Nephron (organoid): ENCODE data around the gene ANAPC15.

ENCODE experiments used
- H3K27ac Mint-ChIP-seq, 3 experiments: 2 replicates each; pipeline ENCODE4 v1.8.0; 2020; ENCODE audit warnings: mixed read lengths in 3 of 3, mild to moderate bottlenecking in 2 of 3, moderate library complexity in 1 of 3
- H3K27me3 Mint-ChIP-seq: 2 replicates; pipeline ENCODE4 v1.8.0; 2021; ENCODE audit warnings: low read depth, mild to moderate bottlenecking, moderate library complexity, mixed read lengths
- H3K36me3 Mint-ChIP-seq: 2 replicates; pipeline ENCODE4 v1.8.0; 2020; ENCODE audit warnings: low read depth, mixed read lengths
- H3K4me1 Mint-ChIP-seq: 2 replicates; pipeline ENCODE4 v1.8.0; 2020; ENCODE audit warnings: mixed read lengths
- H3K4me3 Mint-ChIP-seq, 3 experiments: 2 replicates each; pipeline ENCODE4 v1.8.0; 2020; ENCODE audit warnings: mild to moderate bottlenecking in 3 of 3, mixed read lengths in 3 of 3, moderate library complexity in 2 of 3
- H3K9me3 Mint-ChIP-seq: 2 replicates; pipeline ENCODE4 v1.8.0; 2020; ENCODE audit warnings: mixed read lengths
- TF ChIP-seq, protein P1 (sequence below), 3 experiments: fragments of 200-600 bp; sonication (generic); IDR thresholded peaks; one replicate each; pipeline ENCODE4 v1.5.0; 2021; ENCODE audit warnings: antibody characterized with exemption in 3 of 3; ENCODE audit not compliant: unreplicated experiment in 3 of 3

The ANAPC15 gene

DNA sequence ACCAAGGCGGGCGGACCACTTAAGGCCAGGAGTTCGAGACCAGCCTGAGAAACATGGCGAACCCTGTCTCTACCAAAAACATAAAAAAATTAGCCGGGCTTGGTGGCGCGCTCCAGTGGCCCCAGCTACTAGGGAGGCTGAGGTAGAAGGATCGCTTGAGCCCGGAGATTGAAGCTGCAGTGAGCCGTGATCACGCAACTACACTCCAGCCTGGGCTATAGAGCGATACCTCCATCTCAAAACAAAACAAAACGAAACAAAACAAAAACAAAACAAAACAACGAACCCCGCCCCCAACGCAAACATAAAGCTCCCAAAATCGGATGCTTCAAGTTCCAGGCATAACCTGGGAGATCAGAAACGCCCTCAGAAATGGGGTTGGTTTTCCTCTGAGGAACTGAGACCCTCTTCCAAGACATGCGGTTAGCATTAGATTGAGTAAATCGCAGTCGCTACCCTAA, 31.3 kb downstream of the ANAPC15 start:
- Mint-ChIP-seq H3K27ac (peak overlapping the region; percentile 93 to 98 (median 95)), H3K4me1 (peaks cover 34% of the 10 kb centered on the region), H3K27me3 (no peaks in the 10 kb centered on the region), H3K4me3 (peak overlapping the region; percentile 87 to 95 (median 93)), H3K36me3 (peaks cover 4% of the 10 kb centered on the region), H3K9me3 (no peaks in the 10 kb centered on the region)
- TF ChIP-seq, protein P1, sequence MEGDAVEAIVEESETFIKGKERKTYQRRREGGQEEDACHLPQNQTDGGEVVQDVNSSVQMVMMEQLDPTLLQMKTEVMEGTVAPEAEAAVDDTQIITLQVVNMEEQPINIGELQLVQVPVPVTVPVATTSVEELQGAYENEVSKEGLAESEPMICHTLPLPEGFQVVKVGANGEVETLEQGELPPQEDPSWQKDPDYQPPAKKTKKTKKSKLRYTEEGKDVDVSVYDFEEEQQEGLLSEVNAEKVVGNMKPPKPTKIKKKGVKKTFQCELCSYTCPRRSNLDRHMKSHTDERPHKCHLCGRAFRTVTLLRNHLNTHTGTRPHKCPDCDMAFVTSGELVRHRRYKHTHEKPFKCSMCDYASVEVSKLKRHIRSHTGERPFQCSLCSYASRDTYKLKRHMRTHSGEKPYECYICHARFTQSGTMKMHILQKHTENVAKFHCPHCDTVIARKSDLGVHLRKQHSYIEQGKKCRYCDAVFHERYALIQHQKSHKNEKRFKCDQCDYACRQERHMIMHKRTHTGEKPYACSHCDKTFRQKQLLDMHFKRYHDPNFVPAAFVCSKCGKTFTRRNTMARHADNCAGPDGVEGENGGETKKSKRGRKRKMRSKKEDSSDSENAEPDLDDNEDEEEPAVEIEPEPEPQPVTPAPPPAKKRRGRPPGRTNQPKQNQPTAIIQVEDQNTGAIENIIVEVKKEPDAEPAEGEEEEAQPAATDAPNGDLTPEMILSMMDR (IDR thresholded peaks at IDR 0.05; ENCODE audit: unreplicated experiment in 3 of 3) = no peak

DNA sequence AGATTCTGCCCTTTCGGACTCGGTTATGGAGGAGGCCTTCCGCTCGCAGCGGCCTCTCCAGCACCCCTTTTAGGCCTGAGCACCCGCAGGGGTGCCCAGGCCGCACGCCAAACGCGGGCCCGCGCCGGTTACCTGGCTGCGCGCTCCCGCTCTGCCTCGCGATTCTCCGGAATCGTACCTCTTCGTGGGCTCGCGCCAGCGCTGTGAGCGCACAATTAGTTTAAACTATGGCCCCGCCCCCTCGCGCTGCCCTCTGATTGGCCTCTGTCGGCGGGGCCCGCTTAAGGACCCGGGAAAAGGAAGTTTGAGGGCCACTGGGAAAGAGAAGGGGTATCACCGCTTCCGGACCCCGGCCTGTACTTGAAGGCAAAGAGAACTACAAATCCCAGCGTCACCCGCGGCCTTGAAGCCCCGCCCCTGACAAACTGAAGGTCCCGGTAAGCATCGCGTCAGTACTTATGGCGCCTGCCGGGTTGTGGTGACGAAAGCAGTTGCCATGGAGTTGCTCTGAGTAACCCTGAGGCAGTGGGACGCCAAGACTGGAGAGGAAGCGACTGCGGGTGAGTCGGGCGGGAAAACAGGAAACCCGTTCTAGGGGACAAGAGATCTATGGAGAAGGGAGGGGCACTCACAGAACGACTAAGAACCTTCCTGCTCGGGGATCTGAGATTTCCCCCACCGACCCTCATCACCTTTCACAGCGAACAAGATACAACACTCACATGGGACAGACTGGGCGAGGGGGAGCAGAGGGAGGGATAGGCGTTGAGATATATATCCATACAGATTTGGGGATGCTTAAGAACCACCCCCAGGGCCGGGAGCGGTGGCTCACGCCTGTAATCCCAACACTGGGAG, 31.9 kb downstream of the ANAPC15 start, which contains the start of the genes LRRC51 and NUMA1:
Gene LRRC51, plus strand, starts transcription at position 525 of the 858 bp plus-strand sequence. CDS start 8,234 bp downstream, outside the sequence.
Gene NUMA1, minus strand, starts transcription at position 217 of the 858 bp plus-strand sequence. CDS start 44,599 bp downstream, outside the sequence.
- TF ChIP-seq, protein P1 (IDR thresholded peaks at IDR 0.05; ENCODE audit: unreplicated experiment in 3 of 3) = no peak
- Mint-ChIP-seq H3K36me3 (peaks cover 4% of the 10 kb centered on the region), H3K27ac (peak within 1 kb of the TSS; percentile 93 to 98 (median 95)), H3K9me3 (no peaks in the 10 kb centered on the region), H3K27me3 (no peaks in the 10 kb centered on the region), H3K4me1 (peaks cover 27% of the 10 kb centered on the region), H3K4me3 (peak within 1 kb of the TSS; percentile 87 to 95 (median 93))

DNA sequence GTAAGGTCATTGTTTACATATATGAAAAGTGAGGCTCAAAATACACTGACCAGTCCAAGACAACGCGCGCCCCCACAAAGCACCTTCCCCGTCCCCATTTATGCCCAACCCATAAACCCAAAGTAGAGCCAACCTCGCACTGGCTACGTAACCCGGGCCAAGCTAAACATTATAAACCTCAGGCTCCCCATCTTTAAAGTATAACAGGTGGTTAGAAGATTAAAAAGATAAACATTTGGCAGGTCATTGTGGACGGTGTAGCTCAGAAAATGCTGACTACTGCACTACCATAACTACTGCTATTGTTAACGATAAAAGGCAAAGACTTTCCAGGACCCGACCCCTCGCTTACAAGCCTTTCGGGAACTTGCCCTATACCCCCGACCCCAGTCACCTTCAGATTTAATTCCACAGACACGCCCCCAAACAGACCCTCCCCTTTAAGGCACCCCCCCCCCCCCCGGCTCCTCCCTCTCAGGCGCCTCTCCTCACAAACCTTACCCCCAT, 32.6 kb downstream of the ANAPC15 start:
- Mint-ChIP-seq H3K27ac (peak overlapping the region; percentile 93 to 98 (median 95)), H3K4me3 (peak overlapping the region; percentile 87 to 95 (median 93)), H3K4me1 (peaks cover 27% of the 10 kb centered on the region), H3K36me3 (peaks cover 6% of the 10 kb centered on the region), H3K9me3 (no peaks in the 10 kb centered on the region), H3K27me3 (no peaks in the 10 kb centered on the region)
- TF ChIP-seq, protein P1 (IDR thresholded peaks at IDR 0.05; ENCODE audit: unreplicated experiment in 3 of 3) = no peak

DNA sequence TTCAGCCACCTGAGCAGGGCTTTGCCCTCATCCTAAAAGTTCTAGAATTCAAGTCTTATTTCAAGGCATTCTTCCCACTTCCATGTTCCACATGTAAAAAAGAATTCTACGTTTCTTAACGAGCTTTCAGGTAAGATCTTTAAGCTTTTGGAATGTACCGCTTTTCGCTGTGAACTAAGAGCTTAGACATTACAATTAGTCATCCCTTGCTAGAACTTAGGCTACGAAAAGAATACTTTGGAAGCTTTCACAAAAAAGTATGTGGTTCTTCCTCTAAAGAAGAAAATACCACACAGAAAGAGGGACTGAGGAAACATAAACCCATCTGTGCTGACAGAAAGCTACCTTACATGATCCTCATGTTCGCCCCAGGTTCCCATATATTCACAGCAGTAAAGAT, 34.0 kb downstream of the ANAPC15 start:
- no peaks in the 10 kb centered on the region for H3K9me3 Mint-ChIP-seq
- H3K36me3 Mint-ChIP-seq = peaks cover 10% of the 10 kb centered on the region
- H3K4me3 Mint-ChIP-seq = peak overlapping the region; percentile 87 to 95 (median 93)
- H3K27me3 Mint-ChIP-seq = no peaks in the 10 kb centered on the region
- peak overlapping the region; percentile 65 to 91 (median 81) for H3K27ac Mint-ChIP-seq
- H3K4me1 Mint-ChIP-seq = peaks cover 22% of the 10 kb centered on the region
- TF ChIP-seq, protein P1 (IDR thresholded peaks at IDR 0.05; ENCODE audit: unreplicated experiment in 3 of 3) = no peak

DNA sequence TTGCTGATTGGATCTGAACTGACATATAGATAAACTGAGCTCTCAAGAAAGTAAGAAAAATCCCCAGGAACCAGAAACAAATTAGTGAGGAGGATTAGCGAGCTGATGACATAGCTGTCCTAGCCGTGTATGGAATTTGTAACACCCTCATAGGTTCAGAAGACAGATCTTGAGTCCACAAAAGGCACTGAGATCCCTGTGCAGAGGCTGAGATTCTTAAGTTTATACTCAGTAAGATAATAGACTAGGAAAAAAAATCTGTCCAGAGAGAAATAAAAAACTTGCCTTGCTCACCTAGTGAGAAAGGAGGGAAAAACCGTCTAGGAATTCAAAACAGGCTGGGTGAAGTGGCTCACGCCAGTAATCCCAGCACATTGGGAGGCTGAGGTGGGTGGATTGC, 36.7 kb downstream of the ANAPC15 start:
- H3K4me3 Mint-ChIP-seq = no peak overlapping the region
- no peaks in the 10 kb centered on the region for H3K27me3 Mint-ChIP-seq
- TF ChIP-seq, protein P1 (IDR thresholded peaks at IDR 0.05; ENCODE audit: unreplicated experiment in 3 of 3) = no peak
- peaks cover 13% of the 10 kb centered on the region for H3K36me3 Mint-ChIP-seq
- peaks cover 36% of the 10 kb centered on the region for H3K4me1 Mint-ChIP-seq
- H3K9me3 Mint-ChIP-seq = no peaks in the 10 kb centered on the region
- peak overlapping the region in 1 of 3 experiments; percentile 57 for H3K27ac Mint-ChIP-seq
